Activated CD4-positive, alpha-beta T cell treated with anti-CD3 and anti-CD28 coated beads, Interleukin-2, amount 50 U/mL, for 4 hours (primary cell): Measurements from ENCODE around the gene KICS2.
"Not testable (repeated sequence)": the region's sequence is repeated elsewhere in the genome, so short reads cannot be mapped to it uniquely, and the experiment has no call there.

Experiments
- DNase-seq, 2 experiments: peaks; one replicate each; pipeline ENCODE4 v3.0.0-alpha.2; 2020

KICS2 gene

GRCh38 chr12:64212119-64212746, 9.9 kb downstream of the KICS2 start:
- DNase-seq, result no peak

- no peak for DNase-seq
These were observed 14.6 kb downstream of the KICS2 start for GRCh38 chr12:64207453-64207852.

GRCh38 chr12:64205542-64205941, 16.6 kb downstream of the KICS2 start:
- DNase-seq, result no peak

- DNase-seq, result no peak
These were observed 18.3 kb downstream of the KICS2 start for GRCh38 chr12:64203775-64204174.

DNA sequence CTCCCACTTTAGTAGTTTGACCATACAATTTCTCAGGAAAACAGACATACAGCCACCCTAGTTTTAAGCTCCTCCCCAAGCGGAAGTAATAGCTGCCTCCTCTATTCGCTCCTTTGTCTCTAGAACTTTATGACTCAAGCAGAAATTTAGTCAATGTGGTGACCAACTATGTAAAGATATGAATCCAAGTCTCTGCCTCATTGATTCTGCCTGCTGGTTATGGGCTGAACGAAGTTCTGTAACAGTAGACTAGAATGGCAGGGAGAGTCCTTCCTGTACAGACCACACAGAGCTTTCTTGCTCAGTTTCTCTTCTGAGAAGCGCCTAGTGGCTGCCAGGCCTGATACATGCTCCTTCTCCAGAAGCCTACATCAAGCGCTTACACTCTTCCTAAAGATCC, 19.1 kb downstream of the KICS2 start:
- no peak for DNase-seq

DNA sequence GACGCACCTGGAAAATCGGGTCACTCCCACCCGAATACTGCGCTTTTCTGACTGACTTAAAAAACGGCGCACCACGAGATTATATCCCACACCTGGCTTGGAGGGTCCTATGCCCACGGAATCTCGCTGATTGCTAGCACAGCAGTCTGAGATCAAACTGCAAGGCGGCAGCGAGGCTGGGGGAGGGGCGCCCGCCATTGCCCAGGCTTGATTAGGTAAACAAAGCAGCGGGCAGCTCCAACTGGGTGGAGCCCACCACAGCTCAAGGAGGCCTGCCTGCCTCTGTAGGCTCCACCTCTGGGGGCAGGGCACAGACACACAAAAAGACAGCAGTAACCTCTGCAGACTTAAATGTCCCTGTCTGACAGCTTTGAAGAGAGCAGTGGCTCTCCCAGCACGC, 26.3 kb downstream of the KICS2 start:
- not testable (repeated sequence) for DNase-seq

- DNase-seq, result no peak
These were observed 27.6 kb downstream of the KICS2 start for GRCh38 chr12:64194333-64195149.

GRCh38 chr12:64193931-64194330, 28.2 kb downstream of the KICS2 start:
- no peak for DNase-seq

- no peak for DNase-seq
These were observed 29.3 kb downstream of the KICS2 start for GRCh38 chr12:64192644-64193444.

GRCh38 chr12:64190140-64190539, 32.0 kb downstream of the KICS2 start:
- no peak for DNase-seq

DNA sequence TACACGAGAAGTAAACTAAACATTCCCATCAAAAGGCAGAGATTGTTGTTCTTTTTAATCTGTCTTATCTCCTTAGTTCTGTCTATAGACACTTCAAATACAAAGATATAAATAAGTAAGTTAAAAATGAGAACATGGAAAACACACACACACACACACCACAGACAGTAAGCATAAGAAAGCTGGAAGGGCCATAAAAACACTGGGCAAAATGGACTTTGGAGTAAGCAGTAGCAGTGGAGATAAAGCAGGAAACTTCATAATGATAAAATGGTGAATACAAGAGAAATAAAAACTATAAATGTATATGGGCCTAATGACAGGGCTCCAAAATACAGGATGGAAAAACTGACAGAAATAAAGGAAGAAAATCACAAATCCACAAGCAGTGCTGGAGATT, 32.6 kb downstream of the KICS2 start:
- DNase-seq, result no peak

DNA sequence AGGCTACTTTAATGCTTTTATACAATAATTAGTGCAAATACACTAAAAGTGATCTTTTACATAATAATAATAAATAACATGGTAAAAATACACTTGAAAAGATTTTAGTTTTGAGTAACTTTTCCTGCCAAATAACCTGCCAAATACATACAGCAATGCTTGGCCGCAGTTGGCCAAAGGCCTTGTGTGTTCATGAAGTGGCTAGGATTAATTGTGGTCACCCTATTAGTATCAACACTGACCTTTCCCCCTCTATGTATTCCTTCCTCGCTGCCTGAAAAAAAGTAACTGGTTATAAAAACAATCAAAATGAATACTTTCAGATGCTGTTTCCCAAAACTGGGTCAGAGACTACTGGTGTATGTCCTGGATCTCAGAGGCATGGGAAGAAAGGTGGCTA, 34.3 kb downstream of the KICS2 start:
- DNase-seq, result no peak

GRCh38 chr12:64187370-64187769, 34.7 kb downstream of the KICS2 start:
- no peak for DNase-seq

GRCh38 chr12:64186789-64187188, 35.3 kb downstream of the KICS2 start:
- DNase-seq, result no peak

- no peak for DNase-seq
These were observed 37.9 kb downstream of the KICS2 start for GRCh38 chr12:64184216-64184615.

DNA sequence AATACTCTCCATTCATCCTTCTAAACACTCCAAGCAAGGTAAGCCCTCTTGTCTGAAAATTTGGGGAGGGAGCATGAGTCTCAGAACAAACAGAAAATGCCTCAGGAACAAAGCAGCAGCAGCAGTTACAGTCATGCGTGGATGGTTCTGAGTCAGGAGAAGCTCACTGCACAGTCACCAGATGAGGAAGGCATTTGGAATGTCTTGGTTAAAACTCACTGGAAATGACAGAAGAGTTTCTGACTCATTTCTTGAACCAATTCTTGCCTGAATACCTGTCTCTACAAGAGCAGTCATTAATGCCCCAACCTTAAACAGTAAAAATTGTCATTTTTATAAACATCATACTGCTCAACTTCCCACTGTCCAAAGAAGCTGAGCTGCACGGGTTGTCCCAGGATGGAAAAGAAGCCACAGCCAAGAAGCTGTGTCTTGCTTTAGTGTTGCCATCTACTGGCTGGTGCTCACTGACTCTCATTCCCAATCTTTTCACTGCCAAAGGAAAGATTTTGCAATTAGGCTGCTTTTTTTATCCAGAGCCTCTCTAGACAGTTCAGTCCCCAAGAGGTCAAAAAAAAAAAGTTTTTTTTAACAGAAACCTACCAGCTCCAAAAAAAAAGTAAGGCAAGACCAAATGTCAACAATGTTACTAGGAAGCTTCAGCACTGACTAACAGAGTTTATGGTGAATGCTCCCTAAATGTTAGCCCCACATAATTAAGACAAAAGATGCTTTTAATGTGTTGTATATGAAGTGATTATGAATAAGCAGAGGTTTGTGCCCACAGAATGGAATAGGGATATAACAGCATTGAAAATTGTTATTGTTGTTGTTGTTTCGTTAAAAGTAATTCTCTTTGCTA, 40.4 kb downstream of the KICS2 start:
- no peak for DNase-seq

DNA sequence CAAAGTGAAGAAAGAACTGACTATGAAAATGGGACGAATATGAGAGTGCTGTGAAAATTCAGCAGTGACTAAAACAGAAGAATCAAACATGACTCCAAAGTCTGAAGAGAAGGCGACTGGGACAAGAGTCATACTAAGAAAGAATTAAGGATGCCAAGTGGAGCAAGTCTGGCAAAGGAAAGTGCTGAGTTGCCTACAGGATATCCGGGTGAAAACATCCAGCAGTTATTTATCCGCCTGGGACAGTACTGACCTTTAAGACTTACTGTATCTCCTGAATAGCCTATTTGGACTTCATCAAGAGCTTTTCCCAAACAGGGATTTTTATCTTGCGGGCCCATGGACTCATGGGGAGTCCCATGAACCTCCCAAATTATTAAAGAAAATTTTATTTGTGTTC, 41.1 kb downstream of the KICS2 start:
- no peak for DNase-seq

DNA sequence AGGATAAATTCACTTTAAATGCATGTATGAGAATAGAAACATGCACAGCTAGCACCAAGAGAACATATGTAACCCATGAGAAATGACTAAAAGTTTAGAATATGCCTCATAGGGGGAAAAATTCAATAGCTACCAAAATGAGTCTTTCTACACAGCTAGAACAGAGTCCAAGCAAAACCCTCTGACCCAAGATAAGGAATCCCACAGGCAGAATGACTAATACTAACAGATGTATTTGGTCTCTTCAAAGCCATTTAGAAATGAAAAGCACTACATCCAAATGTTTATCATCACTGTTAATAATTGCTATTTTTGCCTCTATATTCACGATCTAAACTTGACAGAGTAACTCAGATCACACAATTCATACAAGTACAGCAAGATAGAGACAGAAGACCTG, 44.0 kb downstream of the KICS2 start:
- no peak for DNase-seq

- DNase-seq, result no peak
These were observed 45.1 kb downstream of the KICS2 start for GRCh38 chr12:64177001-64177400.

GRCh38 chr12:64175254-64175945, 46.7 kb downstream of the KICS2 start:
- DNase-seq, result no peak

DNA sequence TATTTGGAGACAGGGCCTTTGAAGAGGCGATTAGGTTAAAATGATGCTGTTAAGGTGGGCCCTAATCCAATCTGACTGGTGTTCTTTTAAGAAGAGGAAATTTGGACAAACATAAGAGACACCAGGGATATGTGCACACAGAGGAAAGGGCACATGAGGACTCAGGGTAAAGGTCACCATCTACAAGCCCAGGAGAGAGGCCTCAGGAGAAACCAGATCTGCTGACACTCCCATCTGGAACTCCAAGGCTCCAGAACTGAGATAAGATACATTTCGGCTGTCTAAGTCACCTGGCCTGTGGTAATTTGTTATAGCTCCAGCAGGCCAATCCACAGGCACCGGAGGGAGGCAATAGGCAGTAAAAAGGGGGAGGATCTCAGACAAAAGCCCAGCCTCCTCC, 48.6 kb downstream of the KICS2 start:
- DNase-seq, result no peak
